ENCODE data around the gene STMP1. TPM values are rescaled to one million over a fixed set of nuclear protein-coding genes. Genes with fewer than 3 reads are reported as not detected.

STMP1 gene
- total and polyA plus RNA-seq, 12 donors = 25.7 to 35.6 (median 27.7) TPM

DNA sequence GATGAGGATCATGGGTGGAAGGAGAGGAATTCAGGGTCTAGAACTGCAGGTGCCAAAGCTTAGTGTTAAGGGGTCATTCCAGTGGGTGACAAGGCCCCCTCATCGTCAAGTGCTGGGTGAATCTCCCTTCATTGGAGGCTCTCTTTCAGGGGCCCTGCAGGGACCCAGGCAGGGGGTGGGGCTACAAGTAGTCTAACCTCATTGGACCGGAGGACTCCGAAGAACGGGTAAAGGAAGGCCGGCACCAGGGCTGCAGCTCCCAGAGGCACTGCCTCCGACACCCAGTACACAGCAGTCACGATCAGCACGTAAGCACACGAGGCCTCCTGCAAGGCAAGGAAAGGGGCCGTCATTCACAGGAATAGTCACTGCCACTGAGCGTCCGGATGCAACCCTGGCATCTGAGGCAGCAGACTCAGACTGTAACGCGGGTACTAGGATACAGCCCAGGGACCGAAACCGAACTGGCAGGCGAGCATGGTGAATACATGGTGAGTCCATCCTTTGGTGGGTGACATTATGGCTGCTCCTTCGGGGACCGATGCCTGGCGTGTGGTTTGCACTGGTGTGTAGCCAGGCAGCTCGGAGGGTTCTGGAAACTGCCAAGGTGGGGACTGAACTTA lies 59.0 kb downstream of the STMP1 start:
- Histone ChIP-seq H3K27me3 (no peaks in the 10 kb centered on the region), H3K27ac (no peak overlapping the region), H3K4me3 (no peak overlapping the region), H3K9me3 (no peaks in the 10 kb centered on the region), H3K4me1 (peaks cover 0 to 17% (median 0%) of the 10 kb centered on the region in 9 donors), H3K36me3 (no peaks in the 10 kb centered on the region)
- TF ChIP-seq, protein P1, sequence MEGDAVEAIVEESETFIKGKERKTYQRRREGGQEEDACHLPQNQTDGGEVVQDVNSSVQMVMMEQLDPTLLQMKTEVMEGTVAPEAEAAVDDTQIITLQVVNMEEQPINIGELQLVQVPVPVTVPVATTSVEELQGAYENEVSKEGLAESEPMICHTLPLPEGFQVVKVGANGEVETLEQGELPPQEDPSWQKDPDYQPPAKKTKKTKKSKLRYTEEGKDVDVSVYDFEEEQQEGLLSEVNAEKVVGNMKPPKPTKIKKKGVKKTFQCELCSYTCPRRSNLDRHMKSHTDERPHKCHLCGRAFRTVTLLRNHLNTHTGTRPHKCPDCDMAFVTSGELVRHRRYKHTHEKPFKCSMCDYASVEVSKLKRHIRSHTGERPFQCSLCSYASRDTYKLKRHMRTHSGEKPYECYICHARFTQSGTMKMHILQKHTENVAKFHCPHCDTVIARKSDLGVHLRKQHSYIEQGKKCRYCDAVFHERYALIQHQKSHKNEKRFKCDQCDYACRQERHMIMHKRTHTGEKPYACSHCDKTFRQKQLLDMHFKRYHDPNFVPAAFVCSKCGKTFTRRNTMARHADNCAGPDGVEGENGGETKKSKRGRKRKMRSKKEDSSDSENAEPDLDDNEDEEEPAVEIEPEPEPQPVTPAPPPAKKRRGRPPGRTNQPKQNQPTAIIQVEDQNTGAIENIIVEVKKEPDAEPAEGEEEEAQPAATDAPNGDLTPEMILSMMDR (IDR thresholded peaks at IDR 0.05) = no peak
- 96 to 97% methylated on average over 21 of the region's 21 CpGs for whole genome bisulfite sequencing, 2 donors
- DNase-seq (no peak), ATAC-seq (no peak)
- intact Hi-C loops (cut with DNase I) = no loop called here

DNA sequence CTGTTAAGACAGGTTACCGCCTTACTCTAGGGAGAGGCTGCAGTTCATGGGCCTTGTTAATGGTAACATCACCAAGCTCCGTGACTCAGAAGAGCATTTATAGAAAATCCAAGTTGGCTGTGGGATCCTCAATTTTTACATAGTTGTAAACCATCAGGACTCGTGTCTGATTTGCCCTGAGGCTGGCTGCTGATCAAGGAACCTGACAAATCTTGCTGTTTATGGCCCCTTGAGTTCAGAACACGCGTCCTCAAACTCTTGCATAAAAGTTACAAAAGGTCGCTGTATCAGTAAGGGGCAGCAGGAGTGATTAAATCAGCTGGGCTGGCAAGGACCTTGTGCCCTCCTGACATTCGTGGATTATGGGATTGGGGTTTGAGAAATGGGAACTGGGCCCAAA lies 61.1 kb downstream of the STMP1 start:
- intact Hi-C loops (cut with DNase I) = no loop called here
- ATAC-seq = no peak
- Histone ChIP-seq H3K27ac (no peak overlapping the region), H3K36me3 (no peaks in the 10 kb centered on the region), H3K9me3 (no peaks in the 10 kb centered on the region), H3K4me1 (peaks cover 0 to 13% (median 0%) of the 10 kb centered on the region in 9 donors), H3K4me3 (no peak overlapping the region), H3K27me3 (no peaks in the 10 kb centered on the region)
- TF ChIP-seq, protein P1 (IDR thresholded peaks at IDR 0.05) = no peak
- WGBS, 2 donors = 91 to 94% methylated on average over 7 of the region's 7 CpGs
- DNase-seq = no peak

Other genes with a start within 250 kb of the STMP1 start
- 10 to 100 TPM; 24.4 to 31.7 (median 27.8) TPM for gene CNOT4, start 152.4 kb upstream of the STMP1 start, total RNA-seq
- 10 to 100 TPM in 1 of 2 donors, 1 to 10 TPM in 1; 5.2 to 15.8 TPM for gene CNOT4, start 152.4 kb upstream of the STMP1 start, polyA plus RNA-seq
- gene NUP205, start 104.6 kb upstream of the STMP1 start, total RNA-seq = 10 to 100 TPM; 11.6 to 20.6 (median 14.1) TPM
- gene NUP205, start 104.6 kb upstream of the STMP1 start, polyA plus RNA-seq = 10 to 100 TPM; 13.7 to 23.6 TPM
- under 1 TPM in 8 of 10 donors, not detected in 2; 0.08 to 0.87 (median 0.56) TPM for gene SLC13A4, start 65.7 kb downstream of the STMP1 start, total RNA-seq
- gene SLC13A4, start 65.7 kb downstream of the STMP1 start, polyA plus RNA-seq = 1 to 10 TPM in 1 of 2 donors, under 1 TPM in 1; 0.12 to 2.8 TPM
- 10 to 100 TPM in 8 of 10 donors, 1 to 10 TPM in 2; 2.0 to 47.6 (median 19.5) TPM for gene FAM180A, start 86.3 kb downstream of the STMP1 start, total RNA-seq
- gene FAM180A, start 86.3 kb downstream of the STMP1 start, polyA plus RNA-seq = 10 to 100 TPM in 1 of 2 donors, 1 to 10 TPM in 1; 2.4 to 11.3 TPM

Data from heart right ventricle (tissue), 16 donors.